Activated effector memory CD4-positive, alpha-beta T cell treated with Interleukin-2 at 50 U/mL for 16 hours (primary cell): ENCODE results near the gene TPST2.
A peak's percentile ranks its signal among the peaks of the same experiment; 100 is the strongest.

ENCODE experiments used
- DNase-seq: peaks from one replicate; pipeline ENCODE4 v3.0.0-alpha.2; 2020

Gene TPST2

DNA sequence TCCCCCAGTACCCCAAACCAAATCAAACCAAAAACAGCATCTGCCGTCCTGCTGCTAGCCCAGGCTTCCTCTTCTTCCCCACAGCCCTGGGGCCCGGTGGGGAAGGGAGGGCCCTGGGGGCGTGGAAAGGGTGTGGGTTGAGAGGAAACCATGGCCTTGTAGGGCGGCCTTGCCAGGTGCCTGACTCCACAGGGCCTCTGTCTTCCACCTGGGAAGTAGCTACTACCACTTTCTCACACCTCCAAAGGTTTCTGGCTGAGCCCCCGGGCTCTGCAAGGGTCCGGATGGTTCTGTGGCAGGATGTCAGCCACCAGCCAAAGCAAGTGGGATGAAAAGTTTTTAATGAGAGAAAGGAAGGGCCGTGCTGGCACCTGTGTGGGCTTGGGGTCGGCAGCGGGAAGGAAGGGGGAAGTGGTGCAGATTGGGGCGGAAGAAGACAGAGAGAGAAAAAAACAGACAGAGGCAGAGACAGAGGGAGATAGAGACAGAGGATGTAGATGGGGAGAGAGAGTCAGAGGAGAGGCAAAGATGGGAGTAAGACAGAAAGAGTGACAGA is 10.5 kb downstream of the TPST2 start:
- peak; percentile 54 for DNase-seq

DNA sequence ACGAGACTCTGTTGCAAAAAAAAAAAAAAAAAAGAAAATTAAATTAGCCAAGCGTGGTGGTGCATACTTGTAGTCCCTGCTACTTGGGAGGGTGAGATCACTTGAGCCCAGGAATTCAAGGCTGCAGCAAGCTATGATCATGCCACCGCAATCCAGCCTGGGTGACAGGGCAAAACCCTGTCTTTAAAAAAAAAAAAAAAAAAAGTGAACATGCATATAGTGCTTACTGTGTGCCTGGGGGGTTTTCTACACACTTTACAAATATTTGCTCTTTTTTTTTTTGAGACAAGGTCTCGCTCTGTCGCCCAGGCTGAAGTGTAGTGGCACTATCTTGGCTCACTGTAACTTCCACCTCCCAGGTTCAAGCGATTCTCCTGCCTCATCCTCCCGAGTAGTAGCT is 12.9 kb downstream of the TPST2 start:
- DNase-seq = no peak

DNA sequence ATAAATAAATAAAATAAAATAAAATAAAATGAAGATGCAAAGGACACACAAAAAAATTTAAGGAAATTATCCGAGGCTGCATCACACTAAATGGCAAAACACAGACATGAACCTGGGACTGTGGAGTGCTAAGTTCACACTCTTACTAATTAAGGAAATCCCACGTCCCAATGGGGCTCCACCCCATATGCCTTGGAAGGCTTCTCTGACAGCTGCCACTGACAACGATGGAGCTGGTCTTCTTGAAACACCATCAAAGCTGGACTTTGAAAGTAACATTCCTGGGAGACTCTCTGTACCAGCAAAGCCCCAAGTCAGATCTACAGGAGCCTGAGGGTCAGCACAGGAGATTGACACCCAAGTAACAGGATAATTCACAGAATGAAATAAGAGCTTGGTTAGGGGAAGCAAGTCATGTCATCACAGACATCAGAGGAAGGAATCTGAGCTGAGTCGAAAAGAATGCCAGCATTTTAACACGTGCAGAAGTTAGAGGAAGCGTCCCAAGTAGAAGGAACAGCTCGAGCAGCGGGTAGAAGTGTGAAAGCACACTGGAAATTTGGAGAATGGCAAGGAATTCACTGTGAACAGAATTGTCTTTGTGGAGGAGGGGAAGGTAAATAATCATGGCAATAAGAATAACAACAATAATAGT is 13.8 kb downstream of the TPST2 start:
- no peak for DNase-seq

DNA sequence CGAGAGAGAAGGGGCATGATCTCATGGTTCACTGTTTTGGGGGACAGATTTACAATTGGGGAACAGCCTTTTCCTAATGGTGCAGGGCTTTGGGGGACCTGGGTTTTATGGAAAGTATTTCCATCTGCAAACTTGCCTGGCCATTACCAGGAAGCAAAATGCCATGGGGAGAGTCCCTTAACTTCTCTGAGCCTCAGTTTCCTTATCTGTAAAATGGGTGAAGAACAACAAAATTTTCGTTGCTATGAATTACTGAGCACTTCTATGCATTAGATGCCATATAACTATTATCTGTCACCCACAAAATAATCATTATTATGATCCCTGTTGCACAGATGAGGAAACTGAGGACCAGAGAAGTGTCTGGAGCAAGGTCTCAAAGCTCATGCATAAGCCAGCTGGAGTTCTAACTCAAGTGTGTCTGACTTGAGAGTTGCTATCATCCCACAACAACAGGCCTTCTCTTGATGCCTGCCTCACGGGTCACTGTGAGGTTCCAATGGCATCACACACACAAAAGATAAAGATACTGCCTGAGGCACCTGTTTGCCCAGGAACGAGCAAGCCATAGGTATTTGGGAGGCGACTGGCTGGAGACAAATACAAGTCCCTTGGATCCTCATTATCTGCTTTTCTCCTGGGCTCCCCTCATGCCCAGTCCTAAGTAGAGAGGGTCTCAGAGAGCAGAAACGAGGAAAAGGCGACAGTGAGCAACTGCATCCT is 15.8 kb downstream of the TPST2 start:
- DNase-seq = no peak

DNA sequence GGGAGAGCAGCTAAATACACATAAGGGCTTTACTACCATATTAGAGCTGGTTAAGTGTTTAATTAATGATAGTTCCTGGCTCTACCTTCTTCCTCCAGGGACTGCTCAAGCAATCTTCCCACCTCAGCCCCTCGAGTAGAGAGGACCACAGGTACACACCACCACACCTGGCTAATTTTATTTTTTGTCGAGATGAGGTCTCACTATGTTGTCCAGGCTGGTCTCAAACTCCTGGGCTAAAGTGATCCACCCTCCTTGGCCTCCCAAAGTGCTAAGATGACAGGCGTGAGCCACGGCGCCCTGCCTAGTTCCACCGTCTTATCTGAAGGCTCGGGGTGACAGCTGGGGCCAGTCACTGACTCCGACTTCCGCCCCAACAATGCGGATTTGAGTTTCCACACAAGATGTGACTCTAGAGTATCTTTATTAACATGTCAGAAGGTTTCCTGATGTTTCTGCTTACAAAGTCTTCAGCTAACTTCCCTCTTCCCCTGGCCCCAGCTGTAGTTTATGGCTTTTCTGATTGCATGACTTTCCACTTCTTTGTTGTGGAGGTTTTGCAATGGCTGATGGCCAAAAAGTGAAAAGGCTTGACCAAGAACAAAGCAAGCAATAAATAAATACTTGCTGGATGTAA is 16.8 kb downstream of the TPST2 start:
- no peak for DNase-seq

DNA sequence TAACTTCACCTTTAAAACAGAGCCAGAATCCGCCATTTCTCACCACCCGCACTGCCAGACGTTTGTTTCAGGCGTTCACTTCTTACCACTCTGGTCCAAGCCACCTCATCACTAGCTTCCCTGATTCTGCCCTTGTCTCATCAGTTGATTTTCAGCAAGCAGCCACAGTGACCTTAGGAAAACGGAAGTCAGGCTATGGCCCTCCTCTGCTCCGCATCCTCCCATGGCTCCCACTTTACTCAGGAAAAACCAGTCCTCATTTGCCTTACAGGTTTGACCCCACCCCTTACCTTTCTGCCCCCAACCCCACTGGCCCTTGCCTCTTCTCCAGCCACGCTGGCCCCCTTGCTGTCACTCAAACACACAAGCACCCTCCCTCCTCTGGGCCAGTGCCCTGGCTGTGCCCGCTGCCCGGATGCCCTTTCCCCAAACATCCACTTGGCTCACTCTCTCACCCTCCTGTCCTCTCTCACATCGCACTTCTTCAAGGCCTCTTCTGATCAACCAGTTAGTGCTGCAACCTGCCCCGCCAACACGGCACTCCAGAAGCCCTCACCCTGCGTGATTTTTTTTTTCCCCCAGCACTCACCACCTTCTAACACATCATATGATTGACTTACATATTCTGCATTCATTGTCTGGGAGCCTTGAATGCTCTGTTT is 18.9 kb downstream of the TPST2 start:
- DNase-seq = no peak

DNA sequence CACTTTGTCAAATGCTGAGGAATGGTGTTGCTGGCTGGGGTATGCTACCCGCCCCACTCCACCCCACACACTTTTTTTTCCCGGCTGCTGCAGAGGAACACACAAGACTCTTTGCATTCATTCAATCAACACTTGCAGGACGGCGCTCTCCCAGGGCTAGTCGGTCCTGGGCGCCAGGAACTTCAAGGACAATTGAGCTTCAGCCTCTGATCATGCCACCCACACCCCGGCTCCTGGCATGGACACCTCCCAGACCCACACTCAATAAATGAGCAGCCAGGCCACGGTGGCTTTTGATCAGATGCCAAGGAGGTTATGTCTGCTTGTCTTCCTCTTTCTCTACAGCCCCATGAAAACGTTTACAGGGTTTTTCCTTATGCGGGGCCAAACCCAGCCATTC is 19.8 kb downstream of the TPST2 start:
- no peak for DNase-seq

DNA sequence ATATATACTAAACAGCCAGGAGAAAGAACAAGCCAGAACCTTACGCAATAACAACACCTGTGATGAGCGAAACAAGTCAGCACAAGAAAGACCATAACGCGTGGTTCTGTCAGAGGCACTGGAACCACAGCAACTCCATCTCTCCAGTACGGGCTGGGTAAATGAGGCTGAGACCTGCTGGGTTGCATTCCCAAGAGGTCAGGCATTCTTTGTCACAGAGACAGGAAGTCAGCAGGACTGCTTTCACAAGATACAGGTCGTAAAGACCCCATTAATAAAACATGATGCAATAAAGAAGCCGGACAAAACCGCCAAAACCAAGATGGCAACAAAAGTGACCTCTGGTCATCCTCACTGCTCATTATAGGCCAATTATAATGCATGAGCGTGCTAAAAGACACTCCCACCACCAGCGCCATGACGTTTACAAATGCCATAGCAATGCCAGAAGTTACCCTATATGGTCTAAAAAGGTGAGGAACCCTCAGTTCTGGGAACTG is 21.7 kb downstream of the TPST2 start:
- no peak for DNase-seq

DNA sequence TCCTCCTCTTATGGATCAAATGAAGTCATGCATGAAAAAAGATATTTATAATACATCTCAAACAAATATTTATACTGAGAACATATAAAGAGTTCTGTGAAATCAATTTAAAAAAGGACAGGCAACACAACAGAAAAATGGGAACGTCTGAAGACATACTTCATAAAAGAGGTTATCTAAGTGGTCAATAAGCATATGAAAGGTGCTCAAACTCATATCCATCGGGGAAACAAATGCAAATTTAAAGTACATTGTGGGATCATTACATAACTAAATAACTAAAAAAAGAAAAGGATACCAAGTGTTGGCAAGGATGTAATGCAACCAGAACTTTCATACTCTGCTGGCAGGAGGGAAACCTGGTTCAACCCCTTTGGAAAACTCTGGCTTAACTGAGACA is 22.3 kb downstream of the TPST2 start:
- DNase-seq = no peak

DNA sequence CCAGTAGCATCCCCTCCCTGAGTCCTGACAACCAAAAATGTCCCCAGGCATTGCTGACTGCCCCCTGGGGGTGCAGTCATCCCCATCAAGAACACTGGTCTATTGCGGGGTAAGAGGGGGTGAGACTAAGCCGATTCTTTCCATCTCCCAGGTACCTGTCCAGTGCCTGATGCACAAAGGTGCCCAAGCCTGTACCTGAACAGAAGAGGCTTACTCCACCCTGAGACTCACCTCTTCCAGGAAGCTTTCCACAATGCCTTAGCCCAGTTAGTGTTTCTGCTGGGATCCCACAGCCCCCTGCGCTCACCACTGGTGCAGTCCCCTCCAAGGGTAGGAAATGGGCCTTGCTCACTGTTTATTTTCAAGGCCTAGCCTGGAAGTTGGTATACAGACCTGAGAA is 22.9 kb downstream of the TPST2 start:
- no peak for DNase-seq

DNA sequence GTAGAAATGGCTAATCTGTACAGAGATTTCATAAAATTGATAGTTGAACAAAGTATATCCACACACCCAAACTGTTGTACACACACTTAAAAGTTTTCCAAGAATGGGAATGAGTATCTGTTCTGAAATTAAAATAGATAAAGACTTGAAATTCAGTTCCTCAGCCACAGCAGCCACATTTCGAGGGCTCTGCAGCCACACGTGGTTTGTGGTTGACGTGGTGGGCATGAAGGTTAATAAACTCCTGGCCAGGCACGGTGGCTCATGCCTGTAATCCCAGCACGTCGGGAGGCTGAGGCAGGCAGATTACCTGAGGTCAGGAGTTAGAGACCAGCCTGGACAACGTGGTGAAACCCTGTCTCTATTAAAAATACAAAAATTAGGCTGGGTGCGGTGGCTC is 24.0 kb downstream of the TPST2 start:
- no peak for DNase-seq

DNA sequence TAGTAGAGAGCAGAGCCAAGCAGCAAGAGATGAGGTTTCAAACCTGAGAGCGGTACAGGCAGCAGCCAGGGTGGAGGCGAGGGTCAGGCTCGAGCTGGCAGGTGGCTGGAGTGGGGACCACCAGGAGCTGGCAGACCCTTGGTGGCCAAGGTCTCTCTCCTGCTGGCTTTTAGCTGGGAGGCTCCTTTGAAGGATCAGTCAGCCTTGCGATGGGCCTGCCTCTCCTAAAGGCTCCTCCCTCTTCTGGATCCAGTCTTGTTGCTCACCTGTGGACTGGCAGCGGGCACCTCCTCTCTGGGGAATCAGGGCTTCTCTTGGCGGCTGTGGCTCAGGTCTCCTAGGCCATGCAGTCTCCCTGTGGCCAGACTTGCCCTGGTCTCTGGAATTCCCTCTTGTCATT is 24.8 kb downstream of the TPST2 start:
- no peak for DNase-seq

DNA sequence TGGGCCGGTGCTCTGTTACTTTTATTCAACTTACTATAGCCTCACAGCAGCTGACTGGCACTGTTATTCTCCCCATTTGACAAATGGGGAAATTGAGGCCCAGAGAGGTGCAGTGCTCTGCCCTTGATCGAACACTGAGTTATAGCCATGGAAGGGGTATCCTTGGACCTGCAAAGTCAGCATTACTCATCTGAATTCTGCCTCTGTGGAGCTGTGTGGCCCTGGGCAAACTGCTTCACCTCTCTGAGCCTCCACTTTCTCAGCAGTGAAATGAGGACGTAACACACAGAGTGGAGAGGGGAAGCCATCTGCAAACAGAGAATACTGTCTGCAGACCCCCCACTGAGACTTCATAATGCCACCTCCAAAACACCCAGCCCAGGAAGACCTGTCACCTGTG is 25.3 kb downstream of the TPST2 start:
- no peak for DNase-seq

DNA sequence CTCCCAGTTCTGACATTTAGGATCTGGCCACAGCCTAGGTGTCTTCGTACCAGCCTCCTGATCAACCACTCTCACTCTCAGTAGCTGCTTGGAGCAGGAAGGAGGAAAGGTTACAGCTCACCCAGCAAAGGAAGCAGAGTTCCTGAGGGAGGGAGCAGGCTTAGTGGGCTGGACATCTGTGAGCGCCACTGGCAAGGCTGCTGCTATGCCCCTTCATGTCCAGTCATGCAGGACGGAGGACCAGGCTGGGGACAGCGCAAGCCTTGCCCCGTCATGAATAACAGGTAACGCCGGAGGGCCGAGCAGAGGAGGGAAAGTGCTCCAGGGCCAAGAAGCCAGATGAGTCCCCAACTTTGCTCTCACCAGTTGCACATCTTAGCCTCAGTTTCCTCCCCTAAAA is 25.8 kb downstream of the TPST2 start:
- DNase-seq = no peak

DNA sequence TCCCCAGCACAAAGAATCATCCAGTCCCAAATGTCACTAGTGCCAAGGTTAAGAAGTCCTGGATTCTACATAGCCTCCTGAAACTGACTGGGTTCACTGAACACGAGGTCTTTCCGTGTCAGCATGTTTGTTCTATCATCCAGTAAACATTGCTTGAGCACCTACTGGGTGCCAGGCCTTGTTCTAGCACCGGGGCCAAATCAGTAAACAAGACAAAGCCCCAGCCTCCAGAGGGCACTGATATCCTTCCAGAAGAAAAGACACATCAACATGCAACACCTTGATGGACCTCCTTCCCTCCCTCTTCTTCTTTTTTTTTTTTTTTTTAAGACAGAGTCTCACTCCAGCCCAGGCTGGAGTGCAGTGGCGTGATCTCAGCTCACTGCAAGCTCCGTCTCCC is 26.9 kb downstream of the TPST2 start:
- no peak for DNase-seq

DNA sequence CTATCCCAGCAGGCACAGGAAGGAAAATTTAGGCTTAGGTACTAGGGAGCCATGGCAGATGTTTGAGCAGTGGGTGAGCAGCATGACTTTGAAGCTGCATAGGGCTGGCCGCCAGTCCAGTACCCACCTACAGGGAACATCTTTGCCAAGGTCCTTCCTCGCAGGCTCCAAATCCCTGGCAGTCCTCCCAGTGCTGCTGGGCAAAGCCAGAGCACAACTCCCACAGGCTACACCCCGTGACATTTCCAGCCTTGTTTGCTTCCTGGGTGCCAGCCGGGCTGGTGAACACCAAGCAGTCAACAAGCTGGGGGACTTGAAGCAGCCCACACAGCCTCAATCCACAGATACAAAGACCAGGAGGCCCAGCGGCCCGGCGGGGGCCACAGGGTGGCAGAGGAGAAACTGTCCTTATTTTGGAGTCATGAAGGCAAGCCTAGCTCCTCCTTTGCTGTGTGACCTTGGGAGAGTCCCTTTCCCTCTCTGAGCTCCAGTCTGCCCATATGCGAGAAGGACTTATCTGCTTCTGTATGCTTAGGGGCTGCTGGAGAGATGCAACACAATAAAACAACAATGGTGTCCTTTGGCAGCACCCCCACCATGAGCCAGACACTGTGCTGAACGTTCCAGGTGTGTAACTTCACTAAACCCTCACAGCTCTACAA is 28.0 kb downstream of the TPST2 start:
- no peak for DNase-seq

DNA sequence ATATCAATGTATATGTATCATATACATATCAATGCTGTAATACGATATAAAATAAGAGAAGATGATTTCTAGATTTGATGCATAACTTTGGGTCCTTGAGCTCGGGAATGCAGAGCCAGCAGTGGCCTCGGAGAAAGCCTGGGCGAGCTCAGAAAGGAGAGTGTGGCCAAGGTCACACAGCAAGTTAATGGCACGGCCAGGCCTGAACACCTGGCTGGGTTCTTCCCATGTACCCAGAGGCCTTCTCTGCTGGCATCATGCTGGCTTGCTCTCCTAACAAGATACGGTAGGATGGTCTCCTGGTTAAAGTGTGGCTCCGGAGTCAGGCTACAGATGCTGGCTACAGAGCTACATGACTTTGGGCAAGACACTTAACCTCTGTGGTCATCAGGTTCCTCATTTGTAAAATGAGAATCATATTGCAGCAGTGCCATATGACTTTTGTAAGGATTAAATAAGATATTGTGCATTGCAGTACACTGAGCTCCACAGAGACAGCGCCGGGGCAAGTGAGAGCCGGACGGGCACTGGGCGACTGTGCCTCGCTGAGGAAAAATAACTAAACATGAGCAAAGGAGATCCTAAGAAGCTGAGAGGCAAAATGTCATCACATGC is 29.9 kb downstream of the TPST2 start:
- no peak for DNase-seq

DNA sequence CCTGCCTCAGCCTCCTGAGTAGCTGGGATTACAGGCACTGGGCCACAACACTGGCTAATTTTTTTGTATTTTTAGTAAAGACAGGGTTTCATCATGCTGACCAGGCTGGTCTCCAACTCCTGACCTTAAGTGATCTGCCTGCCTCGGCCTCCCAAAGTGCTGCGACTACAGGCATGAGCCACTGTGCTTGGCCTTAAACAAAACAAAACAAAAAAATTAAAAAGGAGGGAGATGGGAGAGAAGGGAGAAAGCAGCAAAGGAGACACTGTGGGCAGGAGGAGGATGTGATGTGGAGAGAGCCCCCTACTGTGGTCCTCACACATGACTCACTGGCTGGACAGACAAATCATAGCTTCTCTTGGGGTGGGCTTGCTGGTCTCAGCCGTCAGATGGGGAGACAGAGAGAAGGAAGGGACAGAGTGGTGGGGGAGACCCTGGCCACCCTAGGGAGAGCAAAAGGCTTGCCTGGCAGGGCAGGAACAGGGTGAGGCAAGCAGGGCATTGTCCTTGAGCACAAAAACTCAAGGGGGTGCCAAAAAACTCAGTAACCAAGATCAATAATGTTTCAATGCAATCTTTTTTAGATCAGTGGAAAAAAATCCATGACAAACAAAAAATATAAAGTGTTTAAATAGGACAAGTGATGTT is 31.6 kb downstream of the TPST2 start:
- no peak for DNase-seq

DNA sequence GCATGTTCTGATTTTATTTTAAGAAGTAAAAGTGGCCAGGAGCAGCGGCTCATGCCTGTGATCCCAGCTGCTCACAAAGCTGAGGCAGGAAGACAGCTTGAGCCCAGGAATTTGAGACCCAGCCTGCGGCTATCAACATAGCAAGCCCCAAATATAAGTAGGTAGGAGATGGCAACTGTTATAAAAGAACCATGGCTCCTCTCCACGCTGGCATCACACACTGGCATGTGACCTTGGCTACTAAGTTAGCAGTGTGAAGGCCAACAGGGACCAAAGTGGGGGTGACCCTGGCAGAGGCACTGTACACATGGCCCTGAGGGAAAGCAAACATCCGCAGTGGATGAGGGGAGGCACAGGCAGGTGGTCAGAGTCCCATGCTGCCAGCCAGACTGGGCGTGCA is 33.0 kb downstream of the TPST2 start:
- DNase-seq = no peak

DNA sequence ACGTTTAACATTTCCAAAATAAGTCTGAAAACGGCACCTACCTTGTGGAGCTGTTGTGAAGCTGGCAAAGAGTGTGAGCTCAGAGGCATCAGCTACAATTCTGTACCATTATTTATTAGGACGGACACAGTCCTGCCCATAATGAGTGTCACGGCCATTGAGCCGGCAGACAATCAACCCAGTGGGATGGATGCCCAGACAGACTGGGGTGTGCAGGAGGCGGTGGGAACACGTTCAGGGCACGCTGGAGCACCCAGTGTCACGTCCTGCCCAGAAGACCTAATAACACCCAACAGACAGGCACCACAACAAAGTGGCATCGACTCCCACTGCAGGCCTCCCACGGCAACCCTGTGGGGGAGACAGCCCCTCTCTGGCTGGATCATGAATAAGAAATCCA is 34.5 kb downstream of the TPST2 start:
- no peak for DNase-seq

DNA sequence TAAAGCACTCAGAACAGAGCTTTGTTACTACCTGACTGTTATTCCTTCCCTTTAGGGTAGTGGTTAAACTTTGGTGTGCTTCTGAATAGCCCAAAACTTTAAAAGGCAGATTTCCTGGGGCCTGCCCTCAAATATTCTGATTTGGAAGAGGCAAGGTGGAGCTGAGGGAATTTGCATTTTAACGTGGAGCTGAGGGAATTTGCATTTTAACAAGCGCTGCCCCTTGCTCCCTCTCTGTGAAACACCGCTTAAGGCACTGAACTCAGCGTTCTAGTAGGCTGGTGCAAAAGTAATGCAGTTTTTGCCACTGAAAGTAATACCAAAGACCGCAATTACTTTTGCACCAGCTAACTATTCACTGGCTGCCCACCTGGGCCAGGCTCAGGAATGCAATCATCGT is 35.0 kb downstream of the TPST2 start:
- no peak for DNase-seq
